ENCODE data around the gene KCNG1.
"Not testable (repeated sequence)": the region's sequence is repeated elsewhere in the genome, so short reads cannot be mapped to it uniquely, and the experiment has no call there.

Gene KCNG1, protein sequence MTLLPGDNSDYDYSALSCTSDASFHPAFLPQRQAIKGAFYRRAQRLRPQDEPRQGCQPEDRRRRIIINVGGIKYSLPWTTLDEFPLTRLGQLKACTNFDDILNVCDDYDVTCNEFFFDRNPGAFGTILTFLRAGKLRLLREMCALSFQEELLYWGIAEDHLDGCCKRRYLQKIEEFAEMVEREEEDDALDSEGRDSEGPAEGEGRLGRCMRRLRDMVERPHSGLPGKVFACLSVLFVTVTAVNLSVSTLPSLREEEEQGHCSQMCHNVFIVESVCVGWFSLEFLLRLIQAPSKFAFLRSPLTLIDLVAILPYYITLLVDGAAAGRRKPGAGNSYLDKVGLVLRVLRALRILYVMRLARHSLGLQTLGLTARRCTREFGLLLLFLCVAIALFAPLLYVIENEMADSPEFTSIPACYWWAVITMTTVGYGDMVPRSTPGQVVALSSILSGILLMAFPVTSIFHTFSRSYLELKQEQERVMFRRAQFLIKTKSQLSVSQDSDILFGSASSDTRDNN

DNA sequence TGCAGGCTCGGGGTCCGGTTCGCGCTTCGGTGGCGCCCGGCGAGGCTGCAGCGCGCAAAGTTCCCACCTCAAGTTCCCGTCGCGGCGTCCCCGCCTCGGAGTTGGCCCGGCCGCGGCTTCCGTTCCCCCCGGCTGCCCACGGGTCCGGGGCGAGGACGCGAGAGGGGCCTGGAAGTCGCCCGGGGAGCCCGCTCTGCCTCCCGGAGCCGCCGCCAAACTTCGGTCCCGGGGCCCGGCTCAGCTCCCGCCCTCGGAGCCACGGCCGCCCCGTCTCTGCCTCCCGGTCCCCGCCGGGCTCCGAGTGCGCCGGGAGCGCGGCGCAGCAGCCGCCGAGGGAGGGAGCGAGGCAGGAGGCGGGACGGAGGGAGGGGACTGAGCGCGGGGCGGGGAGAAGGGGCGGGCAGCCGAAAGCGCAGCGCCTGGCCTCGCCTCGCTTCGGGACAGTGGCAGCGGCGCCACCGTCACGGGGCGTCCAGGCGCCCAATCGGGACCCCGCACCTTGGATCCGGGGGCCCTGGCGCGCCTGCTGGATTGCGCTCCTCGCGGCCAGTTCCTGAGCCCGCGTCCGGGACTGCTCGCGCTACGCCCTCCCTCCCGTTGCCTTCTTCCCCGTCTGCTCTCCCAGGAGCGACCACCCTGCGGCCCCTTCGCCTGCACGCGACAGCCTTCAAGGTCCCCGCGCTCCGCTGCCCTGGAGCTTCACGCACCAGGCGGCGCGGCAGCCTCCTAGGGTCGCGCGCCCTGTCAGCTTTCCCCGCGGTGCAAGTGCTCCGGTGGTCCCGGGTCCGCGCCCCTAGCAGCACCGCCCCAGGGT, at the start of gene KCNG1:
TSS of gene KCNG1 (minus strand) at position 305 of the 814 bp plus-strand sequence. CDS start 12,769 bp downstream, outside the sequence.
- peak; percentile 58 for DNase-seq

GRCh38 chr20:51070621-51071020, 47.7 kb upstream of the KCNG1 start:
- no peak for DNase-seq

DNA sequence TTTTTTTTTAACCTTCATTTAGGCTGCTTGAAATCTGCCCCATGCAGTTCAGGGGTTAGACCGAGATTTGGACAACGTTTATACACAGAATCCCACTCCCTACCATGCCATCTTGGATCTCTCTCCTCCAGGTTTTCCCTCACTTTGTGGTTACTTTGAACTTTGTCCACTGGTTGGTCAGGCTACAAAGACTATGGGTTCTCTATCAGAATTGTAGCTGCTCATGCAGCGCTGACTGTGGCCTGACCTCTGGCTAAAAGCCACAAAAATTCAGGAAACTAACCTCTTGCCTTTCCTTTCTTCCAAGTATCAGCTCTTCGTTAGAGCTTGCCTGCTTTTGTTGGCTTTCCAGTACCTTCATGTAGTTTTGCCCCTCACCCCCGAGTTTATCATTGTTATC, 44.9 kb upstream of the KCNG1 start:
- no peak for DNase-seq

- DNase-seq: no peak
These were observed 42.7 kb upstream of the KCNG1 start for GRCh38 chr20:51065615-51066014.

- peak; percentile 37 for DNase-seq
These were observed 41.2 kb upstream of the KCNG1 start for GRCh38 chr20:51064137-51064536.

- DNase-seq: peak; percentile 75
These were observed 39.2 kb upstream of the KCNG1 start for GRCh38 chr20:51062065-51062464.

GRCh38 chr20:51061418-51062045, 38.6 kb upstream of the KCNG1 start:
- no peak for DNase-seq

GRCh38 chr20:51060301-51060700, 37.4 kb upstream of the KCNG1 start:
- DNase-seq: no peak

- DNase-seq: no peak
These were observed 37.0 kb upstream of the KCNG1 start for GRCh38 chr20:51059862-51060261.

DNA sequence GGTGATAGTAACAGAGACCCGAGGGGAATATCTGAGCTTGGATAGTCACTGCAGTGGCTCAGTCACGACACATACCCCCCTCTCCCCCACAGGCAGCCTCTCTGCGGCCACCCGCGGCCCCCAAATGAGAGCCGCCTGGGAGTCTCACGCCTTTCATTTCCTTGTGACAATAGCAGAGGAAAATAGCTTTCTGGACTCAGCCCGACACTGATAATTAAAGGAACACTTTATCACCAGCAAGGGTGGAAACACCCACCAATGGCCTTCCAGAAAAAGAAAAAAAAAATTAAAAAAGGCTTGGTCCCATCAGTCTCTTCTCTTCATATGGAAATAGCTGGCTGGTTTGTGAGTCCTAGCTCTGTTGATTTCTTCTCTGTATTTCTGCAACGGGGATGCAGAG, 35.1 kb upstream of the KCNG1 start:
- DNase-seq: no peak

GRCh38 chr20:51054233-51054632, 31.3 kb upstream of the KCNG1 start:
- no peak for DNase-seq

DNA sequence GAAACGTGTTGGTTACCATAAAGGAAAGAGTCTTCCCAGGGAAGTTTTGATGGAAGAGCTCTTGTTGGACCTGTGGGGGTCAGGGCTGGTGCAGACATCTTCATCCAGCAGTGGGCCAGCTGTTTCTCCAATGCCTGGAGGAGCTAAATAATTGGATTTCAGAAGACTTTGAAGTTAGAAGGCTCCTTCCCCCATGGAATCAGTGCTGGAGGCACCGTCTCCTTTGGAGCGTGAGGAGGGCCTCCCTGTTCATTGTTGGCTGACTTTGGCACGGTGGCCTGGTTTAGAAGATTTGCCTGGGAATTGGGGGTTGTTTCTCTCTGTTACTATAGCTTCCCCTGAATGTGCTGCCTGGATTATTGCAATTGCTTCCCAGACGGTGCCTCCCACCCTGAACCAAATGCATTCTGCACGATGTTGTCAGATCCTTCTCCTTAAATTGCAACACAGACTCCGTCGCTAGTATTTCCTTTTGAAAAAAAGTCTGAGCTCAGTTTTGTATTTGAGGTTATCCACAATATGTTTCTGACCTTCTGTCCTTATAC, 27.7 kb upstream of the KCNG1 start:
- no peak for DNase-seq

- no peak for DNase-seq
These were observed 23.4 kb upstream of the KCNG1 start for GRCh38 chr20:51046021-51046985.

DNA sequence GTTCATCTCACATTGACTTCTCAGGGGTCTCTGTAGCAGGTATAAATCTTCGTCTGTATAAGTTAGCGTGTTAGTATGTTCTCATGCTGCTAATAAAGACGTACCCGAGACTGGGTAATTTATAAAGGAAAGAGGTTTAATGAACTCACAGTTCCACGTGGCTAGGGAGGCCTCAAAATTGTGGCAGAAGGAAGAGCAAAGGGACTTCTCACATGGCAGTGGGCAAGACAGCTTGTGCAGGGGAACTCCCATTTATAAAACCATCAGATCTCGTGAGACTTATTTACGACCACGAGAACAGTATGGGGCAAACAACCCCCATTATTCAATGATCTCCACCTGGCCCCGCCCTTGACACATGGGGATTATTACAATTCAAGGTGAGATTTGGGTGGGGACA, 22.6 kb upstream of the KCNG1 start:
- not testable (repeated sequence) for DNase-seq

DNA sequence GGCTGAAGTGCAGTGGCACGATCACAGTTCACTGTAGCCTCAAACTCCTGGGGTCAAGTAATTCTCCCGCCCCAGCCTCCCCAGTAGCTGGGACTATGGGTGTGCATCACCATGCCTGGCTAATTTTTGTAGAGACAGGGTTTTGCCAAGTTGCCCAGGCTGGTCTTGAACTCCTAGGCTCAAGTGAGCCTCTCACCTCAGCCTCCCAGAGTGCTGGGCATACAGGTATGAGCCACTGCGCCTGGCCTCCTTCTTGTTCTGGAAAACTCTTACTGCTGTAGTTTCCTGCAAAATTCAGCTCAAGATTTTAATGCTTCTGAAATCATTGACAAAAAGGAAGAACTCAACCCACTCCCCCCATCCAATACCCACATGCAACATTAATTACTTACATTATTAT, 21.9 kb upstream of the KCNG1 start:
- no peak for DNase-seq

DNA sequence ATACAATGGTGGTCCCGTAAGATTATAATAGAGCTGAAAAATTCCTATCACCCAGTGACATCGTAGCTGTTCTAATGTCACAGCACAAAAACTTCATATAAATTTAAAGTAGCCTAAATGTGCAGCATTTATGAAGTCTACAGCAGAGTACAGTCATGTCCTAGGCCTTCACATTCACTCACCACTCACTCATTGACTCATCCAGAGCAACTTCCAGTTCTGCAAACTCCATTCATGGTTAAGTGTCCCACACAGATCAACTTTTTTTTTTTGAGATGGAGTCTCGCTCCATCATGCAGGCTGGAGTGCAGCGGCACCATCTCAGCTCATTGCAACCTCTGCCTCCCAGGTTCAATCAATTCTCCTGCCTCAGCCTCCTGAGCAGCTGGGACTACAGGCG, 20.9 kb upstream of the KCNG1 start:
- no peak for DNase-seq

GRCh38 chr20:51042657-51043247, 19.8 kb upstream of the KCNG1 start:
- DNase-seq: no peak

DNA sequence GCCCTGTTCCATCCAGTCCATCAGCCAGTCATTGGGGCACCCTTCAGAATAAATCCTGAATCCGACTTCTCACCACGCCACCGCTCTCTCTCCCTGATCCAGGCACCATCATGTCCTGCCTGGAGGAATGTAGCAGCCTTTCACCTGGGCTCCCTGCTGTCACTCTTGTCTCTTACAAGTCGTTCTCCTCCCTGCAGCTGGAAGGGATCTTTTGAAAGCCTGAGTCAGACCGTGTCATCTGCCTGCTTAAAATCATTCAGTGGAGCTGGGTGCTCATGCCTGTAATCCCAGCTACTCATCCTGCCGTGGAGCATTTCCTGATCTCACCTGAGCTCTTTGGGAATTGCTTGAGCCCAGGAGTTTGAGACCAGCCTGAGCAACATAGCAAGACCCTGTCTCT, 19.2 kb upstream of the KCNG1 start:
- no peak for DNase-seq

DNA sequence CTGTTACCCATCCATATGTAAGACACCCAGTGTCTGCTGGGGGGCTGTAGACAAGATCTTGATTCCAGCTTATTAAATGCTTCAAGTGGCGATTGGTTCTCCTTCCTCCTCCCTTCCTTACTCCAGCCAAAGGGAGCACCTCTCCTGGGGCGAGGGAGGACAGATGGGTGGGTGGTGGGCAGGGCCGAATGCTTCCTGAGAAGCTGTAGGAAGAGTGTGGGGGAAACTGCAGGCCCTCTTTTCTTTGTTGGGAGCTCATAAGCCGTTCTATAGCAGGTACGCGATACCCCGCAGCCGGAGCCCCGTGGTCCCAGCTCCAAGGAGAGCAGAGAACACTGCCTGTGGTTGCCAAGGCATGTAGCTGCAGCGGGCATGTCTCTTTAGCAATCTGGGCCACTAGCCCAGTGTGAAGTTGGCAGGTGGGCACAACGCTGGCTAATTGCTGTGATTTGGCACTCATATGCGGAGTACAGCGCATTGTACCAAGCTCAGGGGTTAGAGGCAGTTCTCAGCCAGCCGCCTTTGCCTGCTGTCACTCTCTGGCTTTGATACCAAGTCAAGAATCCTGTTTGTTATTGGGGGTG, 14.7 kb upstream of the KCNG1 start:
- no peak for DNase-seq

DNA sequence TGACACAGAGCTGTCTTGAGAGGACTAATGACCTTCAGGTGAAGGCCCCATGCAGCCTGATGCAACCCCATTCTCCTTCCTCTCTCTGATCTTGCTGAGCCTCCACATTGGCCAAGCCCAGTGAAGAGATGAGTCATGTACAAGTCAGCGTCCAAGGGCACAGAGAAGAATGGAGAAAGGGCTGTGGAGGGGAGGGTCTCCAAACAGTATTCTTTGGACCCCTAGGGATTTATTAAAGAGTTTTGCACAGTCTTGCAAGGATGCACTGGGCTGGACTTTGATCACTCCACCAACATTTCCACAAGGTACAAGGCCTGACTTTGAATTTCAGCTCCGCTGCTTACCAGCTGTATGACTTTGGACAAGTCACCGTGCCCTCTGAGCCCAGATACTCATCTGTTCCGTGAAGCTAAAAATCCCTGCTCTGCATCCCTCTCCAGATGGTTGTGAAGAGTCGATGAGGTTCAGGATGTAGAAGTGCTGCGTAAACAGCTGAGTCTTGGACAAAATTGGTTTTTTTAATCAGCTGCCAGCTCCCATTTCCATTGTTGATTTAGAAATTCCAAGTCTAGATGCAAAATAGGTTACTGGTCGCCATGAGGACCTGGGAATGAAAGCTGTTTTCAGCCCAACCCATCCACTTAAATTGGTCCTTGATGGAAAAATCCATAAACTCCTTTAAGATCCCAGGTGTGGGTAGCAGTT, 14.1 kb upstream of the KCNG1 start:
- DNase-seq: no peak

All from activated CD4-positive, alpha-beta T cell treated with anti-CD3 and anti-CD28 coated beads, Interleukin-2, amount 50 U/mL, for 16 hours (primary cell).